Mesendoderm (in vitro differentiated cells): ENCODE results near the gene FUOM.

Experiments used
- DNase-seq: peaks from one replicate; pipeline ENCODE4 v3.0.0; 2013
- H2AK5ac ChIP-seq: 2 replicates; pipeline ENCODE4 v1.6.1; 2013; ENCODE audit warnings: low read length, inconsistent platforms
- H2BK120ac ChIP-seq: 2 replicates; pipeline ENCODE4 v1.6.1; 2013; ENCODE audit warnings: low read depth, mild to moderate bottlenecking, low read length, moderate library complexity, mixed read lengths
- H2BK15ac ChIP-seq: replicated peaks from 2 replicates; pipeline ENCODE4 v1.6.1; 2013; ENCODE audit warnings: low read depth, mild to moderate bottlenecking, moderate library complexity
- H2BK5ac ChIP-seq: 2 replicates; pipeline ENCODE4 v1.6.1; 2013; ENCODE audit warnings: low read length, inconsistent platforms
- H3K18ac ChIP-seq: 2 replicates; pipeline ENCODE4 v1.6.1; 2013; ENCODE audit warnings: mild to moderate bottlenecking, low read length, mixed read lengths
- H3K23ac ChIP-seq: one replicate; pipeline ENCODE4 v1.6.1; 2013; ENCODE audit warnings: low read length
- H3K27ac ChIP-seq: 2 replicates; pipeline ENCODE4 v1.5.1; 2013; ENCODE audit warnings: low read depth, mild to moderate bottlenecking, inconsistent platforms, low read length, moderate library complexity
- H3K27me3 ChIP-seq: 2 replicates; pipeline ENCODE4 v1.6.1; 2013; ENCODE audit warnings: low read length, control low read depth, mild to moderate bottlenecking, inconsistent platforms; ENCODE audit not compliant: insufficient read depth, poor library complexity
- H3K36me3 ChIP-seq: 2 replicates; pipeline ENCODE4 v1.6.1; 2013; ENCODE audit warnings: low read length, inconsistent platforms; ENCODE audit not compliant: control insufficient read depth, insufficient read depth
- H3K4ac ChIP-seq: one replicate; pipeline ENCODE4 v1.6.1; 2013; ENCODE audit warnings: low read depth, mild to moderate bottlenecking, low read length, moderate library complexity
- H3K4me1 ChIP-seq: 2 replicates; pipeline ENCODE4 v1.6.1; 2013; ENCODE audit warnings: low read depth, low read length, inconsistent platforms; ENCODE audit not compliant: control insufficient read depth
- H3K4me2 ChIP-seq: 2 replicates; pipeline ENCODE4 v1.6.1; 2013; ENCODE audit warnings: low read length
- H3K4me3 ChIP-seq: 2 replicates; pipeline ENCODE4 v1.5.1; 2013; ENCODE audit warnings: mild to moderate bottlenecking, low read length
- H3K56ac ChIP-seq: one replicate; pipeline ENCODE4 v1.6.1; 2013; ENCODE audit warnings: low read length
- H3K79me1 ChIP-seq: 2 replicates; pipeline ENCODE4 v1.6.1; 2013; ENCODE audit warnings: low read length, inconsistent platforms
- H3K79me2 ChIP-seq: 2 replicates; pipeline ENCODE4 v1.6.1; 2013; ENCODE audit warnings: mild to moderate bottlenecking, low read length; ENCODE audit not compliant: control insufficient read depth, insufficient read depth
- H3K9ac ChIP-seq: 2 replicates; pipeline ENCODE4 v1.6.1; 2013; ENCODE audit warnings: low read length, inconsistent platforms
- H4K5ac ChIP-seq: one replicate; pipeline ENCODE4 v1.6.1; 2013; ENCODE audit warnings: low read length
- H4K8ac ChIP-seq: one replicate; pipeline ENCODE4 v1.6.1; 2013; ENCODE audit warnings: low read depth, mild to moderate bottlenecking, control low read depth, low read length, moderate library complexity
- WGBS: extraction: QIAGEN DNeasy Blood & Tissue Kit; methylation state at CpG from one replicate; pipeline ENCODE4 v1.1.7; 2013; ENCODE audit warnings: low lambda C conversion rate, missing lambda C conversion rate; ENCODE audit not compliant: insufficient coverage; ENCODE audit errors: extremely low coverage; 5-methylcytosine and 5-hydroxymethylcytosine counted together

FUOM gene

DNA sequence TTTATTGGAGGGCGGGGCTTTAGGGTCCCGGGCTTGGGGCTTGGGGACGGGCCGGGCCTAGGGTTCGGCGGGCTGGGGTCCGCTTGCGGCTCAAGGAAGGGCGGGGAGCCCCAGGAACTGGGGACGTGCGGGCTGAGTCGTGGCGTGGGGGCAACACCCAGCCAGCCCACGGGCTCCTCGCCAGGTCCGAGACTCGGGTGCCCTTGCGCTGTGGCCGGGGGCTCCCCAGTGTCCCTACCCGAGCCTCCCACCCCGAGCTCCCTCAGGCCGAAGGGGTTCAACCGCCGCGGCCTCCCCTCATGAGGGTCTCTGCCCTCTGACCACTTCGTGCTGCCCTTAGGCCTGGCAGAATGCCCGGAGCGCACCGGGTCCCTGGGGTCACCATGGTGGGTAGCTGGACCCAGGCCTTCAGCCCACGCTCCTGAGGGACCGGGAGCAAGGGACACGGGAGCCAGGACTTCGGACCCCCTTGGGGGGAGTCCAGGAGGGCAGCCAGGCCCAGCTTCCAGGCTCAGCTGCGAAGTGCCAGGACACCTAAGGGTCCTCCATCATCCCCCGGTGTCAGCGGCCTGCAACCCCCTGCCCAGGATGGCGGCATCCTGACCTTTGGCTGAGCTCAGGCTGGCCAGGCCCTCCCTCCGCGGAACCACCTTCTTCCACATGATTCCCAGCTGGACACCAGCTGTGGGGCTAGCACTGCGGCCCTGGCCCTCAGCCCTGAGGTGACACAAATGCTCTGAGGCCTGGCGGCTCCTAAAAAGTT, 524 bp upstream of the FUOM start:
- H2BK120ac ChIP-seq, result no peak overlapping the region
- H3K23ac ChIP-seq, result no peak overlapping the region
- H2BK5ac ChIP-seq, result no peak overlapping the region
- H3K4me2 ChIP-seq, result no peak overlapping the region
- H2AK5ac ChIP-seq, result no peak overlapping the region
- H3K4ac ChIP-seq, result no peak overlapping the region
- peaks cover 6% of the 10 kb centered on the region for H3K79me1 ChIP-seq
- no peak for DNase-seq
- H3K56ac ChIP-seq, result no peak overlapping the region
- H2BK15ac ChIP-seq, result no peak overlapping the region
- no peak overlapping the region for H3K18ac ChIP-seq
- H3K4me3 ChIP-seq, result no peak overlapping the region
- H3K4me1 ChIP-seq, result peaks cover 3% of the 10 kb centered on the region
- WGBS, result no CpG with 5 or more reads among the region's 41 CpGs
- H3K27ac ChIP-seq, result no peak overlapping the region
- no peaks in the 10 kb centered on the region for H3K27me3 ChIP-seq
- H3K79me2 ChIP-seq, result peaks cover 6% of the 10 kb centered on the region
- no peak overlapping the region for H4K5ac ChIP-seq
- H3K36me3 ChIP-seq, result no peaks in the 10 kb centered on the region
- H4K8ac ChIP-seq, result no peak overlapping the region
- H3K9ac ChIP-seq, result no peak overlapping the region

DNA sequence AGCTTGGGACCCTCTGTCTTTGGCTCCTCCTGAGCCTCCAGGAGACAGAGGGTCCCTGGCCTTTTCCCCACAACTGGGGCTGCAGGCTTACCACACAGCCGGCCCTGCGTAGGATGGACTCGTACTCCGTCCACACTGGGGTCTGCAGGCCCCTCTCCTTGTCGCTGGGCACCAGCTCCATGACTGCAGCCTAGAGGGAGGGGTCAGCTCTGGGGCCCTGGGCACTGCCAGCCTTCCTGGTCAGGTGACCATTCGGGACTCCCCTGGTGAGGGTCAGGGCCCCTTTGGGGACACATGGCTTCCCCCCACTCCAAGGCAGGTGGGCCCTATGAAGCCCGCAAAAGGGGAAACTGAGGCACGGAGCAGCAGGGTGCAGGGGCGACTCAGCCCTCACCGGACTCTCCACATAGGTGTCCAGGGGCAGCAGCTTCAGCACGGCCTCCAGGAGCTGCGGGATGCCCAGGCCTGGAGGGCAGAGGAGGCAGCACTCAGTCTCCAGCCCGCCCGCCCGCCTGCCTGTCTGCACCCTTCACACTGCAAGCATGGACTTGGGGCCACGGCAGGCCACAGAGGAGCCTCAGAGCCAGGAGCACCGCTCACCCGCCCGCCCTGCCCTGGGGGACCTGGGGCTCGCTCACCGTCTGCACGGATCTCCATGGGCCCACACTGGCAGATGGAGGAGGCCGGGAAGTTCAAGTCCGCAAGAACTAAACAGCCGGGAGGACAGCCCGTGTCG, 1.1 kb downstream of the FUOM start:
- peaks cover 6% of the 10 kb centered on the region for H3K79me2 ChIP-seq
- H2AK5ac ChIP-seq, result peak overlapping the region; percentile 7
- H4K5ac ChIP-seq, result no peak overlapping the region
- peak overlapping the region; percentile 91 for H3K18ac ChIP-seq
- H3K4me3 ChIP-seq, result peak overlapping the region; percentile 82
- H2BK5ac ChIP-seq, result no peak overlapping the region
- peak overlapping the region; percentile 100 for H3K56ac ChIP-seq
- H3K4me2 ChIP-seq, result peak overlapping the region; percentile 75
- H3K27ac ChIP-seq, result no peak overlapping the region
- H4K8ac ChIP-seq, result no peak overlapping the region
- H3K4ac ChIP-seq, result peak overlapping the region; percentile 83
- no peaks in the 10 kb centered on the region for H3K36me3 ChIP-seq
- peak overlapping the region; percentile 100 for H3K23ac ChIP-seq
- DNase-seq, result no peak
- H3K9ac ChIP-seq, result peak overlapping the region; percentile 92
- no peak overlapping the region for H2BK120ac ChIP-seq
- peaks cover 6% of the 10 kb centered on the region for H3K79me1 ChIP-seq
- H3K27me3 ChIP-seq, result no peaks in the 10 kb centered on the region
- peaks cover 3% of the 10 kb centered on the region for H3K4me1 ChIP-seq
- no peak overlapping the region for H2BK15ac ChIP-seq
- WGBS, result no CpG with 5 or more reads among the region's 27 CpGs

DNA sequence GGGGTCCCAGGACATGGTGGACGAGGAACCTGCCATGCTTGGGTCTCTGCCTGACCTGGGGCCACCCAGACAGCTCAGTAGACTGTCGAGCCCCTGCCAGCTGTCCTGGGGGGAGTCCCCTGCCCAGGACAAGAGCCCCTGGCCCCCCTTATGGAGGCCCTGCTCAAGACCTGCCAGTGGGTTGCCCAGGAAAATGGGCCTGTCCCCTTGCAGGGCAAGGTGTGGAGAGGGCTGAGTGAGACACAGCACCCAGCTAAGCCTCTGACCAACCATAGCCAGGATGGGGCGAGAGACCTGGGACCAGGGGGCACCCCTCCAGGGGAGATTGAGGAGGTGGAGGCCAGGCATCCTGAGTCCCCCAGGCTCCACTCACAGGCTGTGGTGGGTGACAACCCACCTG, 1.8 kb downstream of the FUOM start:
- H3K4me2 ChIP-seq, result no peak overlapping the region
- no peak overlapping the region for H2AK5ac ChIP-seq
- peak overlapping the region; percentile 7 for H3K56ac ChIP-seq
- no peak overlapping the region for H3K4me3 ChIP-seq
- no peaks in the 10 kb centered on the region for H3K27me3 ChIP-seq
- H3K18ac ChIP-seq, result no peak overlapping the region
- H4K5ac ChIP-seq, result no peak overlapping the region
- H3K79me2 ChIP-seq, result peaks cover 6% of the 10 kb centered on the region
- no peak overlapping the region for H2BK5ac ChIP-seq
- DNase-seq, result no peak
- no peak overlapping the region for H2BK15ac ChIP-seq
- H2BK120ac ChIP-seq, result no peak overlapping the region
- peaks cover 6% of the 10 kb centered on the region for H3K79me1 ChIP-seq
- H3K4me1 ChIP-seq, result peaks cover 3% of the 10 kb centered on the region
- no peak overlapping the region for H3K23ac ChIP-seq
- H3K27ac ChIP-seq, result no peak overlapping the region
- no peaks in the 10 kb centered on the region for H3K36me3 ChIP-seq
- no peak overlapping the region for H4K8ac ChIP-seq
- no peak overlapping the region for H3K9ac ChIP-seq
- H3K4ac ChIP-seq, result no peak overlapping the region
- WGBS, result no CpG with 5 or more reads among the region's 3 CpGs

DNA sequence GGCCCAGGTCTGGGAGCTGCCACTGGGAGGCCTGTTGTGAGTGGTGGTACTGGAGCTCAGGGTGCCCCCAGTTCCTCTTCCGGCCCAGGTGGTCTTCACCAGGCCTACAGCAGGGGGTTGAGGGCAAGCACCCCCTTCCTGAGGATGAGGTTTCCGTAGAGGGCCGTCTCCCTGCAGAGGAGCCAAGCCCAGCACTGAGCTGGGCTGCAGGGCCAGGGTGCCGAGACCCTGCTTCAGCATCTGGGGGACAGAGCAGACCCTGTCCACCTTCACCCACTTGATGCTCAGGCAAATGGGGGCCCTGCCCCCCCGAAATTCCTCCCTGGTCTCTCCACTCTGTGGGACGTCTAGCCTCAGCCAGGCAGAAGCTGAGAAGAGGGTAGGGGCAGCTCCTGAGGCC, 2.6 kb downstream of the FUOM start:
- Histone ChIP-seq H4K5ac (no peak overlapping the region), H2BK15ac (no peak overlapping the region)

DNA sequence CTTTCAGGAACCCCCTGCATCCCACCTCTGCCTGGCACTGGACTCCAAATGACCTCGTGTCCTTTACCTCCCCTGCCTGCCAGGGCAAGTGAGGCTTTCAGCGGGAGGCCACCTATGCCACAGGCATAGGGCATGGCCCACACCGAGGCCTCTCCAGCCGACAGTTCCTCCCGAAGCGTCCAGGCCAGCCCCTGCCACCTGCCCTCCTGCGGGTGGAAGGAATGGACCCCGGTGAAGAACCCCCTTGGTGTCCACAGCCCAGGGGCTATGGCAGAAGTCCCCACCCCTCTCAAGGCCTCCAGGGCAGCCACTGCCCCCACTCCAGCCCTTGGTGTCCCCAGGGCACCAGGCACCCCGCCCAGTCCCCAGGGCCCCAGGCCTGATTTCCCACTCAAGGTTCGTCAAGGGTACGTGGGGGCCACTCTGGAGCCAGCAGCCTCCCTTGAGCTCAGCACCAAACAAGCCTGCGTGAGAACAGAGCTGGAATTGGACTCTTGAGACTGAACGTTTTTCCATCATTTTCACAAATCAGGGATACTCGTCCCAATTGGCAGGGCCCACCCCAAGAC, 3.1 kb downstream of the FUOM start:
- Histone ChIP-seq H3K27me3 (no peaks in the 10 kb centered on the region), H3K79me2 (peaks cover 6% of the 10 kb centered on the region), H3K27ac (no peak overlapping the region), H2AK5ac (no peak overlapping the region), H2BK120ac (no peak overlapping the region), H3K23ac (no peak overlapping the region), H2BK5ac (no peak overlapping the region), H3K18ac (no peak overlapping the region), H3K4ac (no peak overlapping the region), H4K8ac (no peak overlapping the region), H3K79me1 (peaks cover 6% of the 10 kb centered on the region), H3K4me2 (no peak overlapping the region), H3K56ac (no peak overlapping the region), H2BK15ac (no peak overlapping the region), H3K4me1 (peaks cover 3% of the 10 kb centered on the region), H4K5ac (no peak overlapping the region), H3K4me3 (no peak overlapping the region), H3K9ac (no peak overlapping the region), H3K36me3 (no peaks in the 10 kb centered on the region)
- no CpG with 5 or more reads among the region's 14 CpGs for WGBS
- DNase-seq, result no peak

More for the DNA sequence above, 2.6 kb downstream of the FUOM start:
- Histone ChIP-seq H3K4me3 (no peak overlapping the region), H3K9ac (no peak overlapping the region), H3K4me2 (no peak overlapping the region), H3K27ac (no peak overlapping the region), H3K36me3 (no peaks in the 10 kb centered on the region), H2BK120ac (no peak overlapping the region), H4K8ac (no peak overlapping the region), H3K56ac (no peak overlapping the region), H3K27me3 (no peaks in the 10 kb centered on the region), H3K23ac (no peak overlapping the region), H2BK5ac (no peak overlapping the region), H2AK5ac (no peak overlapping the region), H3K4ac (no peak overlapping the region), H3K79me1 (peaks cover 6% of the 10 kb centered on the region), H3K4me1 (peaks cover 3% of the 10 kb centered on the region), H3K79me2 (peaks cover 6% of the 10 kb centered on the region), H3K18ac (no peak overlapping the region)
- no CpG with 5 or more reads among the region's 6 CpGs for WGBS
- no peak for DNase-seq
